Neural cell (in vitro differentiated cells): Measurements from ENCODE around the gene NPSR1. TPM values are rescaled to one million over a fixed set of nuclear protein-coding genes. Genes with fewer than 3 reads are reported as not detected.
"Not testable (repeated sequence)": the region's sequence is repeated elsewhere in the genome, so short reads cannot be mapped to it uniquely, and the experiment has no call there.

Source experiments
- H2AFZ ChIP-seq: fragments of 200-600, 300-800 bp; sonication (generic), shearing (Covaris generic); 2 replicates; pipeline ENCODE4 v1.6.0; 2014; ENCODE audit warnings: low read depth, mild to moderate bottlenecking, antibody characterized with exemption, low read length, moderate library complexity
- H3F3A ChIP-seq: fragments of 200-600 bp; shearing (Covaris generic); 2 replicates; pipeline ENCODE4 v1.6.1; 2016; ENCODE audit warnings: mild to moderate bottlenecking, moderate library complexity, mixed read lengths, antibody characterized with exemption, low read length; ENCODE audit not compliant: insufficient read depth, poor library complexity, severe bottlenecking
- H3K27ac ChIP-seq: fragments of 200-600, 300-800 bp; sonication (generic), shearing (Covaris generic); 2 replicates; pipeline ENCODE4 v1.5.1; 2014; ENCODE audit warnings: mild to moderate bottlenecking, low read length, moderate library complexity
- H3K27me3 ChIP-seq: fragments of 300-800, 200-600 bp; sonication (generic), shearing (Covaris generic); 2 replicates; pipeline ENCODE4 v1.6.0; 2014; ENCODE audit warnings: mild to moderate bottlenecking, low read depth, low read length, moderate library complexity; ENCODE audit not compliant: insufficient read depth
- H3K36me3 ChIP-seq: fragments of 300-800, 200-600 bp; sonication (generic), shearing (Covaris generic); 2 replicates; pipeline ENCODE4 v1.5.1; 2014; ENCODE audit warnings: mild to moderate bottlenecking, antibody characterized with exemption, low read length, moderate library complexity; ENCODE audit not compliant: insufficient read depth
- H3K4me2 ChIP-seq: fragments of 300-800, 200-600 bp; sonication (generic), shearing (Covaris generic); 2 replicates; pipeline ENCODE4 v1.6.0; 2014; ENCODE audit warnings: mild to moderate bottlenecking, low read length
- H3K4me3 ChIP-seq: fragments of 300-800, 200-600 bp; sonication (generic), shearing (Covaris generic); 2 replicates; pipeline ENCODE4 v1.5.1; 2014; ENCODE audit warnings: mild to moderate bottlenecking, low read length, moderate library complexity
- H3K79me2 ChIP-seq: fragments of 200-600 bp; shearing (Covaris generic); replicated peaks from 2 replicates; pipeline ENCODE4 v1.6.0; 2014; ENCODE audit warnings: mild to moderate bottlenecking, low read length, moderate library complexity; ENCODE audit not compliant: insufficient read depth
- H3K9ac ChIP-seq: fragments of 300-800, 200-600 bp; sonication (generic), shearing (Covaris generic); 2 replicates; pipeline ENCODE4 v1.6.1; 2016; ENCODE audit warnings: mild to moderate bottlenecking, low read length, mixed read lengths
- H3K9me2 ChIP-seq: fragments of 200-600 bp; shearing (Covaris generic); 2 replicates; pipeline ENCODE4 v1.6.1; 2016; ENCODE audit warnings: mild to moderate bottlenecking, low read length, mixed read lengths; ENCODE audit not compliant: insufficient read depth
- H3K9me3 ChIP-seq: fragments of 200-600, 300-800 bp; sonication (generic), shearing (Covaris generic); 2 replicates; pipeline ENCODE4 v1.6.1; 2016; ENCODE audit warnings: mild to moderate bottlenecking, mixed run types, low read length, moderate library complexity, mixed read lengths
- H4K20me1 ChIP-seq: fragments of 200-600 bp; shearing (Covaris generic); 2 replicates; pipeline ENCODE4 v1.6.1; 2016; ENCODE audit warnings: mild to moderate bottlenecking, mixed run types; ENCODE audit not compliant: insufficient read depth
- EP300 ChIP-seq: fragments of 450-650 bp; conservative IDR thresholded peaks from 2 replicates; pipeline ENCODE4 v1.6.1; 2014; ENCODE audit warnings: antibody characterized with exemption, mild to moderate bottlenecking, moderate library complexity; ENCODE audit not compliant: poor library complexity, severe bottlenecking
- EZH2 ChIP-seq: fragments of 200-600, 300-800 bp; shearing (Covaris generic), sonication (generic); IDR thresholded peaks from 2 replicates; pipeline ENCODE4 v1.6.1; 2014; ENCODE audit warnings: antibody characterized with exemption, low read length, borderline replicate concordance, mild to moderate bottlenecking; ENCODE audit not compliant: insufficient read depth, poor library complexity, severe bottlenecking
- MXI1 ChIP-seq: fragments of 450-650 bp; conservative IDR thresholded peaks from 2 replicates; pipeline ENCODE4 v1.6.1; 2014; ENCODE audit warnings: antibody characterized with exemption, mild to moderate bottlenecking; ENCODE audit not compliant: poor library complexity, severe bottlenecking
- POLR2AphosphoS5 ChIP-seq: IDR thresholded peaks from 2 replicates; pipeline ENCODE4 v1.6.1; 2012
- RAD21 ChIP-seq: fragments of 450-650 bp; conservative IDR thresholded peaks from 2 replicates; pipeline ENCODE4 v1.6.1; 2014; ENCODE audit warnings: antibody characterized with exemption, mild to moderate bottlenecking, moderate library complexity
- SMC3 ChIP-seq: fragments of 450-650 bp; conservative IDR thresholded peaks from 2 replicates; pipeline ENCODE4 v1.6.1; 2014; ENCODE audit warnings: antibody characterized with exemption, mild to moderate bottlenecking, moderate library complexity; ENCODE audit not compliant: poor library complexity
- TAF1 ChIP-seq: IDR thresholded peaks from 2 replicates; pipeline ENCODE4 v1.6.1; 2012; ENCODE audit warnings: low read depth
- polyA plus RNA-seq: library from polyadenylated mRNA; depleted of rRNA; stranded (reverse); fragments of >200 nt; gene quantifications from 2 replicates; pipeline ENCODE4 v1.2.3, GENCODE V29; 2014
- TF ChIP-seq, protein P1 (sequence below): IDR thresholded peaks from 2 replicates; pipeline ENCODE4 v1.6.1; 2012; ENCODE audit warnings: borderline replicate concordance
- TF ChIP-seq, protein P2 (sequence below): fragments of 450-650 bp; IDR thresholded peaks from 2 replicates; pipeline ENCODE4 v1.5.1; 2014; ENCODE audit warnings: antibody characterized with exemption, mild to moderate bottlenecking, moderate library complexity; ENCODE audit not compliant: poor library complexity, severe bottlenecking

Gene NPSR1
- polyA plus RNA-seq, 1 donor from 2014 or later: not detected

- Histone ChIP-seq H4K20me1 (no peaks in the 10 kb centered on the region), H3K79me2 (no peaks in the 10 kb centered on the region), H3K27me3 (no peaks in the 10 kb centered on the region), H3K9me3 (peaks cover 5% of the 10 kb centered on the region), H2AFZ (no peak overlapping the region), H3F3A (no peaks in the 10 kb centered on the region), H3K4me2 (no peak overlapping the region), H3K4me3 (no peak overlapping the region), H3K9me2 (no peaks in the 10 kb centered on the region), H3K36me3 (no peaks in the 10 kb centered on the region), H3K27ac (no peak overlapping the region), H3K9ac (no peak overlapping the region)
- TF ChIP-seq POLR2AphosphoS5: no peak
- no peak for TF ChIP-seq TAF1
- TF ChIP-seq, protein P1, sequence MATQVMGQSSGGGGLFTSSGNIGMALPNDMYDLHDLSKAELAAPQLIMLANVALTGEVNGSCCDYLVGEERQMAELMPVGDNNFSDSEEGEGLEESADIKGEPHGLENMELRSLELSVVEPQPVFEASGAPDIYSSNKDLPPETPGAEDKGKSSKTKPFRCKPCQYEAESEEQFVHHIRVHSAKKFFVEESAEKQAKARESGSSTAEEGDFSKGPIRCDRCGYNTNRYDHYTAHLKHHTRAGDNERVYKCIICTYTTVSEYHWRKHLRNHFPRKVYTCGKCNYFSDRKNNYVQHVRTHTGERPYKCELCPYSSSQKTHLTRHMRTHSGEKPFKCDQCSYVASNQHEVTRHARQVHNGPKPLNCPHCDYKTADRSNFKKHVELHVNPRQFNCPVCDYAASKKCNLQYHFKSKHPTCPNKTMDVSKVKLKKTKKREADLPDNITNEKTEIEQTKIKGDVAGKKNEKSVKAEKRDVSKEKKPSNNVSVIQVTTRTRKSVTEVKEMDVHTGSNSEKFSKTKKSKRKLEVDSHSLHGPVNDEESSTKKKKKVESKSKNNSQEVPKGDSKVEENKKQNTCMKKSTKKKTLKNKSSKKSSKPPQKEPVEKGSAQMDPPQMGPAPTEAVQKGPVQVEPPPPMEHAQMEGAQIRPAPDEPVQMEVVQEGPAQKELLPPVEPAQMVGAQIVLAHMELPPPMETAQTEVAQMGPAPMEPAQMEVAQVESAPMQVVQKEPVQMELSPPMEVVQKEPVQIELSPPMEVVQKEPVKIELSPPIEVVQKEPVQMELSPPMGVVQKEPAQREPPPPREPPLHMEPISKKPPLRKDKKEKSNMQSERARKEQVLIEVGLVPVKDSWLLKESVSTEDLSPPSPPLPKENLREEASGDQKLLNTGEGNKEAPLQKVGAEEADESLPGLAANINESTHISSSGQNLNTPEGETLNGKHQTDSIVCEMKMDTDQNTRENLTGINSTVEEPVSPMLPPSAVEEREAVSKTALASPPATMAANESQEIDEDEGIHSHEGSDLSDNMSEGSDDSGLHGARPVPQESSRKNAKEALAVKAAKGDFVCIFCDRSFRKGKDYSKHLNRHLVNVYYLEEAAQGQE: no peak
- no peak for TF ChIP-seq SMC3
- no peak for TF ChIP-seq MXI1
- TF ChIP-seq, protein P2, sequence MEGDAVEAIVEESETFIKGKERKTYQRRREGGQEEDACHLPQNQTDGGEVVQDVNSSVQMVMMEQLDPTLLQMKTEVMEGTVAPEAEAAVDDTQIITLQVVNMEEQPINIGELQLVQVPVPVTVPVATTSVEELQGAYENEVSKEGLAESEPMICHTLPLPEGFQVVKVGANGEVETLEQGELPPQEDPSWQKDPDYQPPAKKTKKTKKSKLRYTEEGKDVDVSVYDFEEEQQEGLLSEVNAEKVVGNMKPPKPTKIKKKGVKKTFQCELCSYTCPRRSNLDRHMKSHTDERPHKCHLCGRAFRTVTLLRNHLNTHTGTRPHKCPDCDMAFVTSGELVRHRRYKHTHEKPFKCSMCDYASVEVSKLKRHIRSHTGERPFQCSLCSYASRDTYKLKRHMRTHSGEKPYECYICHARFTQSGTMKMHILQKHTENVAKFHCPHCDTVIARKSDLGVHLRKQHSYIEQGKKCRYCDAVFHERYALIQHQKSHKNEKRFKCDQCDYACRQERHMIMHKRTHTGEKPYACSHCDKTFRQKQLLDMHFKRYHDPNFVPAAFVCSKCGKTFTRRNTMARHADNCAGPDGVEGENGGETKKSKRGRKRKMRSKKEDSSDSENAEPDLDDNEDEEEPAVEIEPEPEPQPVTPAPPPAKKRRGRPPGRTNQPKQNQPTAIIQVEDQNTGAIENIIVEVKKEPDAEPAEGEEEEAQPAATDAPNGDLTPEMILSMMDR: no peak
- no peak for TF ChIP-seq EZH2
- TF ChIP-seq RAD21: no peak
- no peak for TF ChIP-seq EP300
These were observed 217.5 kb downstream of the NPSR1 start for GRCh38 chr7:34875481-34875880.

DNA sequence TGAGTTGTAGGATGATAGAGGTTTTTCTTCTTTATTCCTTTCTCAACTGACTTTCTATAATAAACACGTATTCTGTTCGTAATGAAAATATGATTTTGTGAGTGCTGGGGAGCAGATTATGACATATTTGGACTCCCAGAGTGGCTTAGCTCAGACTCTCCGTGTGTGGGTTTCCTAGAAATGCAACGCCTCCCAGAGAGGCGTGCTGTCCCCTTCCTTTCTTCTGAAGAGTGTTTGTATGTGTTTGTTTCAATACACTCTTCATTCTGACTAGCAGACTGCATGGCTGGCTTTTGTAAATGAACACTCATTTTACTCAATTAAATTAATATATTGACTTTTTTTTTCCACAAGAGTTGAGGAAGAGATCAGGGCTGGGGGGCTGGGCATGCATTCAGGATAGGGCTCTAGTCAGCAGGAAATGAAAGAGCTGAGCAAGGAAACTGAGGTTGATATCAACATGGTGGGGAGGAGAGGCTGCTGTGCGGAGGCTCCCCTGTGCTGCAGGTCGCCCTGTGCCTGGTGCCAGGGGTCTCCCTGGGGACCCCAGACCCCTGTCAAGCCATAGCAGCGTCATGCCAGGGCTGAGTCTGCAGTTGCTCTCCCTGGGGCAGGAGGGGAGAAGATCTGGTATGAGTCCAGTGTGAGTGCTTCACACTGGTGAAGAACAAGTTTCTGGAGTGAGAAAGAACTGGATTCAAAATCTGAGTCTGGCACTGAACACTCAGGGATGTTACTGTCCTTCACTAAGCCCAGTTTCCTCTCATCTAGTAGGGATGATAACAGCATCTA lies 221.1 kb downstream of the NPSR1 start:
- H3K36me3 ChIP-seq, H3K9ac ChIP-seq, H3K9me2 ChIP-seq, H3K27ac ChIP-seq, H2AFZ ChIP-seq, H3F3A ChIP-seq, H3K27me3 ChIP-seq, H3K9me3 ChIP-seq, H3K4me3 ChIP-seq, H3K4me2 ChIP-seq, H3K79me2 ChIP-seq, H4K20me1 ChIP-seq: not testable (repeated sequence)
